ENCODE results near the gene TREML2.

The TREML2 gene

GRCh38 chr6:41237128-41237527 is 36.2 kb upstream of the TREML2 start:
- Histone ChIP-seq H3K27me3 (ENCODE audit: insufficient read depth, poor library complexity, severe bottlenecking) (peaks cover 70% of the 10 kb centered on the region), H3K27ac (ENCODE audit: poor library complexity, severe bottlenecking) (no peak overlapping the region), H3K9me3 (ENCODE audit: severe bottlenecking) (no peaks in the 10 kb centered on the region), H3K36me3 (ENCODE audit: low read depth) (no peaks in the 10 kb centered on the region), H3K4me3 (ENCODE audit: severe bottlenecking) (no peak overlapping the region), H3K4me1 (ENCODE audit: insufficient read depth, poor library complexity, severe bottlenecking) (no peaks in the 10 kb centered on the region)
- TF ChIP-seq, protein P1, sequence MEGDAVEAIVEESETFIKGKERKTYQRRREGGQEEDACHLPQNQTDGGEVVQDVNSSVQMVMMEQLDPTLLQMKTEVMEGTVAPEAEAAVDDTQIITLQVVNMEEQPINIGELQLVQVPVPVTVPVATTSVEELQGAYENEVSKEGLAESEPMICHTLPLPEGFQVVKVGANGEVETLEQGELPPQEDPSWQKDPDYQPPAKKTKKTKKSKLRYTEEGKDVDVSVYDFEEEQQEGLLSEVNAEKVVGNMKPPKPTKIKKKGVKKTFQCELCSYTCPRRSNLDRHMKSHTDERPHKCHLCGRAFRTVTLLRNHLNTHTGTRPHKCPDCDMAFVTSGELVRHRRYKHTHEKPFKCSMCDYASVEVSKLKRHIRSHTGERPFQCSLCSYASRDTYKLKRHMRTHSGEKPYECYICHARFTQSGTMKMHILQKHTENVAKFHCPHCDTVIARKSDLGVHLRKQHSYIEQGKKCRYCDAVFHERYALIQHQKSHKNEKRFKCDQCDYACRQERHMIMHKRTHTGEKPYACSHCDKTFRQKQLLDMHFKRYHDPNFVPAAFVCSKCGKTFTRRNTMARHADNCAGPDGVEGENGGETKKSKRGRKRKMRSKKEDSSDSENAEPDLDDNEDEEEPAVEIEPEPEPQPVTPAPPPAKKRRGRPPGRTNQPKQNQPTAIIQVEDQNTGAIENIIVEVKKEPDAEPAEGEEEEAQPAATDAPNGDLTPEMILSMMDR (IDR thresholded peaks at IDR 0.05; ENCODE audit: poor library complexity, severe bottlenecking), result no peak
- DNase-seq (ENCODE audit: low spot score) (no peak), ATAC-seq (ENCODE audit: low read depth) (no peak)

GRCh38 chr6:41236276-41236675 is 35.3 kb upstream of the TREML2 start:
- Histone ChIP-seq H3K36me3 (ENCODE audit: low read depth) (no peaks in the 10 kb centered on the region), H3K4me1 (ENCODE audit: insufficient read depth, poor library complexity, severe bottlenecking) (no peaks in the 10 kb centered on the region), H3K9me3 (ENCODE audit: severe bottlenecking) (no peaks in the 10 kb centered on the region), H3K4me3 (ENCODE audit: severe bottlenecking) (no peak overlapping the region), H3K27ac (ENCODE audit: poor library complexity, severe bottlenecking) (no peak overlapping the region), H3K27me3 (ENCODE audit: insufficient read depth, poor library complexity, severe bottlenecking) (peaks cover 70% of the 10 kb centered on the region)
- TF ChIP-seq, protein P1 (IDR thresholded peaks at IDR 0.05; ENCODE audit: poor library complexity, severe bottlenecking), result no peak
- ATAC-seq (ENCODE audit: low read depth) (no peak), DNase-seq (ENCODE audit: low spot score) (no peak)

GRCh38 chr6:41232667-41233066 is 31.7 kb upstream of the TREML2 start:
- peaks cover 33% of the 10 kb centered on the region for H3K27me3 ChIP-seq (ENCODE audit: insufficient read depth, poor library complexity, severe bottlenecking)
- no peaks in the 10 kb centered on the region for H3K36me3 ChIP-seq (ENCODE audit: low read depth)
- H3K27ac ChIP-seq (ENCODE audit: poor library complexity, severe bottlenecking), result no peak overlapping the region
- TF ChIP-seq, protein P1 (IDR thresholded peaks at IDR 0.05; ENCODE audit: poor library complexity, severe bottlenecking), result no peak
- ATAC-seq (ENCODE audit: low read depth) (no peak), DNase-seq (ENCODE audit: low spot score) (no peak)
- H3K9me3 ChIP-seq (ENCODE audit: severe bottlenecking), result no peaks in the 10 kb centered on the region
- no peaks in the 10 kb centered on the region for H3K4me1 ChIP-seq (ENCODE audit: insufficient read depth, poor library complexity, severe bottlenecking)
- no peak overlapping the region for H3K4me3 ChIP-seq (ENCODE audit: severe bottlenecking)

- peaks cover 36% of the 10 kb centered on the region for H3K27me3 ChIP-seq (ENCODE audit: insufficient read depth, poor library complexity, severe bottlenecking)
- no peak overlapping the region for H3K27ac ChIP-seq (ENCODE audit: poor library complexity, severe bottlenecking)
- H3K4me1 ChIP-seq (ENCODE audit: insufficient read depth, poor library complexity, severe bottlenecking), result no peaks in the 10 kb centered on the region
- TF ChIP-seq, protein P1 (IDR thresholded peaks at IDR 0.05; ENCODE audit: poor library complexity, severe bottlenecking), result no peak
- no peaks in the 10 kb centered on the region for H3K36me3 ChIP-seq (ENCODE audit: low read depth)
- ATAC-seq (ENCODE audit: low read depth) (no peak), DNase-seq (ENCODE audit: low spot score) (no peak)
- no peaks in the 10 kb centered on the region for H3K9me3 ChIP-seq (ENCODE audit: severe bottlenecking)
- H3K4me3 ChIP-seq (ENCODE audit: severe bottlenecking), result no peak overlapping the region
These were observed 30.3 kb upstream of the TREML2 start for GRCh38 chr6:41231246-41231645.

DNA sequence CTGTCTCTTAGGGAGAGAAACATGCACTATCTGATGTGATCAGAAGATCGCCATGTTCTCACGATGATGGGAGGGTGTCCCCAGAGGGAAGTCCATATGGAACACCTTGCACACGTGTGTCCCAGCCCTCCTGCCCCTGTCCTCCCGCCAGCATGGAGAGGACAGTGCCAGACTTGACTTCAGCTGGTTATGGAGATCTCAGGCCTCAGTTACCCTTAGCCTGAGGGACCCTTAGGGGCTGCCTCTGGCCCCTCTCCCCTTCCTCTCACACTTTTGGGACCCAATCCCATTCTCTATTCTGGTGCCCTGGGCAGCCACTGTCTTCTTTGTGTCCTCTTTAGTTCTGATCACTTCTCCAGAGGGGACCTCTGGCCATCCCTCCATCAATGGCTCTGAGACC is 28.8 kb upstream of the TREML2 start:
- TF ChIP-seq, protein P1 (IDR thresholded peaks at IDR 0.05; ENCODE audit: poor library complexity, severe bottlenecking), result no peak
- Histone ChIP-seq H3K4me1 (ENCODE audit: insufficient read depth, poor library complexity, severe bottlenecking) (no peaks in the 10 kb centered on the region), H3K27me3 (ENCODE audit: insufficient read depth, poor library complexity, severe bottlenecking) (peaks cover 34% of the 10 kb centered on the region), H3K27ac (ENCODE audit: poor library complexity, severe bottlenecking) (no peak overlapping the region), H3K4me3 (ENCODE audit: severe bottlenecking) (no peak overlapping the region), H3K36me3 (ENCODE audit: low read depth) (no peaks in the 10 kb centered on the region), H3K9me3 (ENCODE audit: severe bottlenecking) (no peaks in the 10 kb centered on the region)
- DNase-seq (ENCODE audit: low spot score), result no peak
- ATAC-seq (ENCODE audit: low read depth), result no peak
